GM23338 (cell line): Measurements from ENCODE around the gene PIGA. TPM values are rescaled to one million over a fixed set of nuclear protein-coding genes. Genes with fewer than 3 reads are reported as not detected.

ENCODE experiments used
- ATAC-seq: fragments of 200-7000 bp; cut with Tn5 transposase; 3 replicates; pipeline ENCODE4 v1.9.1; 2020
- DNase-seq: peaks from one replicate; pipeline ENCODE4 v3.0.0-alpha.2; 2015; ENCODE audit warnings: low spot score
- H2AFZ ChIP-seq: fragments of 200-600 bp; sonication (generic); 2 replicates; pipeline ENCODE4 v1.8.0; 2016; ENCODE audit warnings: antibody characterized with exemption, mild to moderate bottlenecking, moderate library complexity
- H3F3A ChIP-seq: fragments of 200-600 bp; sonication (generic); replicated peaks from 2 replicates; pipeline ENCODE4 v1.8.0; 2017; ENCODE audit warnings: antibody characterized with exemption, mixed run types, low read depth
- H3K27ac ChIP-seq: fragments of 200-600 bp; sonication (generic); 2 replicates; pipeline ENCODE4 v1.6.1; 2016; ENCODE audit warnings: low read depth
- H3K27me3 ChIP-seq: fragments of 200-600 bp; sonication (generic); 2 replicates; pipeline ENCODE4 v1.8.0; 2016; ENCODE audit warnings: mild to moderate bottlenecking, mixed run types, moderate library complexity; ENCODE audit not compliant: insufficient read depth
- H3K36me3 ChIP-seq: fragments of 200-600 bp; sonication (generic); 2 replicates; pipeline ENCODE4 v1.8.0; 2016; ENCODE audit warnings: mild to moderate bottlenecking; ENCODE audit not compliant: insufficient read depth
- H3K4me1 ChIP-seq: fragments of 200-600 bp; sonication (generic); 2 replicates; pipeline ENCODE4 v1.8.0; 2016; ENCODE audit warnings: mild to moderate bottlenecking, moderate library complexity; ENCODE audit not compliant: insufficient read depth
- H3K4me2 ChIP-seq: fragments of 200-600 bp; sonication (generic); 2 replicates; pipeline ENCODE4 v1.7.1; 2017; ENCODE audit warnings: mixed run types
- H3K4me3 ChIP-seq: fragments of 200-600 bp; sonication (generic); 2 replicates; pipeline ENCODE4 v1.6.1; 2016; ENCODE audit warnings: mixed run types
- H3K79me2 ChIP-seq: fragments of 200-600 bp; sonication (generic); replicated peaks from 2 replicates; pipeline ENCODE4 v1.8.0; 2017; ENCODE audit warnings: mild to moderate bottlenecking; ENCODE audit not compliant: insufficient read depth
- H3K9me2 ChIP-seq: fragments of 200-600 bp; sonication (generic); 2 replicates; pipeline ENCODE4 v1.8.0; 2017; ENCODE audit not compliant: insufficient read depth
- H4K20me1 ChIP-seq: fragments of 200-600 bp; sonication (generic); replicated peaks from 2 replicates; pipeline ENCODE4 v1.8.0; 2017; ENCODE audit warnings: mild to moderate bottlenecking; ENCODE audit not compliant: insufficient read depth
- H3K27ac Mint-ChIP-seq: 2 replicates; pipeline ENCODE4 v1.8.0; 2020; ENCODE audit warnings: inconsistent platforms, mild to moderate bottlenecking, moderate library complexity, mixed read lengths
- H3K27me3 Mint-ChIP-seq: 3 replicates; pipeline ENCODE4 v1.8.0; 2022; ENCODE audit warnings: low read depth, mild to moderate bottlenecking, moderate library complexity, mixed read lengths, inconsistent platforms; ENCODE audit not compliant: insufficient read depth, poor library complexity
- H3K36me3 Mint-ChIP-seq: 3 replicates; pipeline ENCODE4 v1.8.0; 2021; ENCODE audit warnings: low read depth, mild to moderate bottlenecking, inconsistent platforms, moderate library complexity, mixed read lengths
- H3K4me1 Mint-ChIP-seq: 3 replicates; pipeline ENCODE4 v1.8.0; 2020; ENCODE audit warnings: mild to moderate bottlenecking, inconsistent platforms, mixed read lengths
- H3K4me3 Mint-ChIP-seq: 3 replicates; pipeline ENCODE4 v1.8.0; 2021; ENCODE audit warnings: moderate library complexity, mild to moderate bottlenecking, inconsistent platforms, mixed read lengths
- H3K9me3 Mint-ChIP-seq: 3 replicates; pipeline ENCODE4 v1.8.0; 2020; ENCODE audit warnings: moderate library complexity, mild to moderate bottlenecking, inconsistent platforms, mixed read lengths
- CREB1 ChIP-seq: fragments of 250-450 bp; sonication (Bioruptor Pico); IDR thresholded peaks from 2 replicates; pipeline ENCODE4 v1.5.0; 2020; ENCODE audit warnings: low read depth, mild to moderate bottlenecking, moderate library complexity
- EZH2 ChIP-seq: fragments of 200-600 bp; sonication (generic); IDR thresholded peaks from one replicate; pipeline ENCODE4 v1.8.0; 2017; ENCODE audit warnings: antibody characterized with exemption, mild to moderate bottlenecking, low read depth; ENCODE audit not compliant: unreplicated experiment
- EZH2phosphoT487 ChIP-seq: fragments of 200-600 bp; sonication (generic); IDR thresholded peaks from one replicate; pipeline ENCODE4 v1.8.1; 2018; ENCODE audit warnings: antibody characterized with exemption; ENCODE audit not compliant: unreplicated experiment
- JUNB ChIP-seq: IDR thresholded peaks from one replicate; pipeline ENCODE4 v1.6.1; 2016; ENCODE audit warnings: antibody characterized with exemption; ENCODE audit not compliant: unreplicated experiment
- NANOG ChIP-seq: IDR thresholded peaks from 2 replicates; pipeline ENCODE4 v1.6.1; 2016; ENCODE audit warnings: antibody characterized with exemption, borderline replicate concordance
- POLR2AphosphoS5 ChIP-seq: IDR thresholded peaks from 2 replicates; pipeline ENCODE4 v1.6.1; 2016; ENCODE audit warnings: antibody characterized with exemption, low read depth
- STAT1 ChIP-seq: IDR thresholded peaks from one replicate; pipeline ENCODE4 v1.6.1; 2016; ENCODE audit warnings: antibody characterized with exemption; ENCODE audit not compliant: unreplicated experiment
- ZNF114 ChIP-seq: fragments of 250-450 bp; sonication (Bioruptor Pico); IDR thresholded peaks from 2 replicates; pipeline ENCODE4 v1.5.0; 2020; ENCODE audit warnings: mild to moderate bottlenecking, moderate library complexity
- ZNF331 ChIP-seq: fragments of 250-450 bp; sonication (Bioruptor Pico); IDR thresholded peaks from 2 replicates; pipeline ENCODE4 v1.5.0; 2020; ENCODE audit warnings: low read depth, mild to moderate bottlenecking, moderate library complexity
- ZNF462 ChIP-seq: fragments of 250-450 bp; sonication (Bioruptor Pico); IDR thresholded peaks from 2 replicates; pipeline ENCODE4 v1.5.0; 2020; ENCODE audit warnings: mild to moderate bottlenecking, moderate library complexity
- polyA plus RNA-seq: library from polyadenylated mRNA; unstranded; fragments of >200 nt; fragmentation: Nextera tagmentation; extraction: Ambion mirVana; gene quantifications from 2 replicates; pipeline ENCODE4 v1.2.1, GENCODE V29; 2016
- total RNA-seq: library from RNA; depleted of rRNA; stranded (reverse); fragments of >200 nt; shearing (Covaris generic); gene quantifications from 2 replicates; pipeline ENCODE4 v1.2.3, GENCODE V29; 2014
- TF ChIP-seq, protein P1 (sequence below): IDR thresholded peaks from 2 replicates; pipeline ENCODE4 v1.6.1; 2016; ENCODE audit warnings: antibody characterized with exemption
- TF ChIP-seq, protein P2 (sequence below): IDR thresholded peaks from one replicate; pipeline ENCODE4 v1.6.1; 2018; ENCODE audit warnings: antibody characterized with exemption; ENCODE audit not compliant: unreplicated experiment
- TF ChIP-seq, protein P3 (sequence below), 2 experiments: fragments of 200-600 bp in 1 of 2; sonication (generic) in 1 of 2; conservative IDR thresholded peaks; 2 replicates each; pipeline versions ENCODE4 v1.5.1 to v1.6.1; 2016 to 2017; ENCODE audit warnings: antibody characterized with exemption in 2 of 2, low read depth in 2 of 2, mild to moderate bottlenecking in 2 of 2, moderate library complexity in 1 of 2

Gene PIGA
- total and polyA plus RNA-seq, 2 experiments from 2014 or later = 3.5 to 12.1 TPM

DNA sequence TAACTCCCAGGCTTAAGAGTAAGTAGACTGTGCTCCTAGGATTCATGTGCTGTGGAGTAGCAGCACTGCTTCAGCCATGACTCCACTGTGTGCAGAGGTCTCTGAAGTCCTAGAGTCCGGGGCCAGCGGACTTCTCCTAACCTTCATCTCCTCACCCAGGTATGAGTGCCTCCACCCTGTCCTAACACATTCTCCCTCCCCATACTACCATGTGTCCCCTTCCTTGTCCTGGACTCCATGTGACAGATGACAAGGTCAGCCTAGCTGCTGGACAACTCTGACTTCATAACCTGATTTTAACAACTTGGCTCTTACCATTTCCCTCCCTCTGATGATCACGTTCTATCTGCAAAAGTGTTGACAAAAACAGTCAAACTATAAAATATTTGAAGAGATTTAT, 36.5 kb downstream of the PIGA start:
- Histone ChIP-seq H3F3A (no peaks in the 10 kb centered on the region), H3K4me2 (no peak overlapping the region), H2AFZ (no peak overlapping the region), H4K20me1 (no peaks in the 10 kb centered on the region), H3K4me1 (no peaks in the 10 kb centered on the region), H3K79me2 (no peaks in the 10 kb centered on the region), H3K36me3 (no peaks in the 10 kb centered on the region), H3K27ac (no peak overlapping the region), H3K27me3 (no peaks in the 10 kb centered on the region), H3K9me2 (no peaks in the 10 kb centered on the region), H3K4me3 (no peak overlapping the region)
- Mint-ChIP-seq H3K36me3 (no peaks in the 10 kb centered on the region), H3K27me3 (no peaks in the 10 kb centered on the region), H3K27ac (no peak overlapping the region), H3K4me1 (peaks cover 11% of the 10 kb centered on the region; the same call in 2 of the 3 replicates), H3K9me3 (no peaks in the 10 kb centered on the region), H3K4me3 (no peak overlapping the region)
- TF ChIP-seq ZNF114 (CRISPR knock-in tag) = no peak
- TF ChIP-seq, protein P1, sequence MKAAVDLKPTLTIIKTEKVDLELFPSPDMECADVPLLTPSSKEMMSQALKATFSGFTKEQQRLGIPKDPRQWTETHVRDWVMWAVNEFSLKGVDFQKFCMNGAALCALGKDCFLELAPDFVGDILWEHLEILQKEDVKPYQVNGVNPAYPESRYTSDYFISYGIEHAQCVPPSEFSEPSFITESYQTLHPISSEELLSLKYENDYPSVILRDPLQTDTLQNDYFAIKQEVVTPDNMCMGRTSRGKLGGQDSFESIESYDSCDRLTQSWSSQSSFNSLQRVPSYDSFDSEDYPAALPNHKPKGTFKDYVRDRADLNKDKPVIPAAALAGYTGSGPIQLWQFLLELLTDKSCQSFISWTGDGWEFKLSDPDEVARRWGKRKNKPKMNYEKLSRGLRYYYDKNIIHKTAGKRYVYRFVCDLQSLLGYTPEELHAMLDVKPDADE = no peak
- TF ChIP-seq, protein P2, sequence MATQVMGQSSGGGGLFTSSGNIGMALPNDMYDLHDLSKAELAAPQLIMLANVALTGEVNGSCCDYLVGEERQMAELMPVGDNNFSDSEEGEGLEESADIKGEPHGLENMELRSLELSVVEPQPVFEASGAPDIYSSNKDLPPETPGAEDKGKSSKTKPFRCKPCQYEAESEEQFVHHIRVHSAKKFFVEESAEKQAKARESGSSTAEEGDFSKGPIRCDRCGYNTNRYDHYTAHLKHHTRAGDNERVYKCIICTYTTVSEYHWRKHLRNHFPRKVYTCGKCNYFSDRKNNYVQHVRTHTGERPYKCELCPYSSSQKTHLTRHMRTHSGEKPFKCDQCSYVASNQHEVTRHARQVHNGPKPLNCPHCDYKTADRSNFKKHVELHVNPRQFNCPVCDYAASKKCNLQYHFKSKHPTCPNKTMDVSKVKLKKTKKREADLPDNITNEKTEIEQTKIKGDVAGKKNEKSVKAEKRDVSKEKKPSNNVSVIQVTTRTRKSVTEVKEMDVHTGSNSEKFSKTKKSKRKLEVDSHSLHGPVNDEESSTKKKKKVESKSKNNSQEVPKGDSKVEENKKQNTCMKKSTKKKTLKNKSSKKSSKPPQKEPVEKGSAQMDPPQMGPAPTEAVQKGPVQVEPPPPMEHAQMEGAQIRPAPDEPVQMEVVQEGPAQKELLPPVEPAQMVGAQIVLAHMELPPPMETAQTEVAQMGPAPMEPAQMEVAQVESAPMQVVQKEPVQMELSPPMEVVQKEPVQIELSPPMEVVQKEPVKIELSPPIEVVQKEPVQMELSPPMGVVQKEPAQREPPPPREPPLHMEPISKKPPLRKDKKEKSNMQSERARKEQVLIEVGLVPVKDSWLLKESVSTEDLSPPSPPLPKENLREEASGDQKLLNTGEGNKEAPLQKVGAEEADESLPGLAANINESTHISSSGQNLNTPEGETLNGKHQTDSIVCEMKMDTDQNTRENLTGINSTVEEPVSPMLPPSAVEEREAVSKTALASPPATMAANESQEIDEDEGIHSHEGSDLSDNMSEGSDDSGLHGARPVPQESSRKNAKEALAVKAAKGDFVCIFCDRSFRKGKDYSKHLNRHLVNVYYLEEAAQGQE = no peak
- TF ChIP-seq CREB1 (CRISPR knock-in tag) = no peak
- no peak for TF ChIP-seq POLR2AphosphoS5
- no peak for TF ChIP-seq EZH2phosphoT487
- no peak for TF ChIP-seq EZH2
- no peak for TF ChIP-seq STAT1
- TF ChIP-seq ZNF331 (CRISPR knock-in tag) = no peak
- TF ChIP-seq, protein P3, sequence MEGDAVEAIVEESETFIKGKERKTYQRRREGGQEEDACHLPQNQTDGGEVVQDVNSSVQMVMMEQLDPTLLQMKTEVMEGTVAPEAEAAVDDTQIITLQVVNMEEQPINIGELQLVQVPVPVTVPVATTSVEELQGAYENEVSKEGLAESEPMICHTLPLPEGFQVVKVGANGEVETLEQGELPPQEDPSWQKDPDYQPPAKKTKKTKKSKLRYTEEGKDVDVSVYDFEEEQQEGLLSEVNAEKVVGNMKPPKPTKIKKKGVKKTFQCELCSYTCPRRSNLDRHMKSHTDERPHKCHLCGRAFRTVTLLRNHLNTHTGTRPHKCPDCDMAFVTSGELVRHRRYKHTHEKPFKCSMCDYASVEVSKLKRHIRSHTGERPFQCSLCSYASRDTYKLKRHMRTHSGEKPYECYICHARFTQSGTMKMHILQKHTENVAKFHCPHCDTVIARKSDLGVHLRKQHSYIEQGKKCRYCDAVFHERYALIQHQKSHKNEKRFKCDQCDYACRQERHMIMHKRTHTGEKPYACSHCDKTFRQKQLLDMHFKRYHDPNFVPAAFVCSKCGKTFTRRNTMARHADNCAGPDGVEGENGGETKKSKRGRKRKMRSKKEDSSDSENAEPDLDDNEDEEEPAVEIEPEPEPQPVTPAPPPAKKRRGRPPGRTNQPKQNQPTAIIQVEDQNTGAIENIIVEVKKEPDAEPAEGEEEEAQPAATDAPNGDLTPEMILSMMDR (conservative IDR thresholded peaks at IDR 0.05; ENCODE audit: low read depth in 2 of 2) = no peak
- TF ChIP-seq JUNB = no peak
- TF ChIP-seq ZNF462 (CRISPR knock-in tag) = no peak
- TF ChIP-seq NANOG = no peak
- ATAC-seq (no peak), DNase-seq (no peak)
